ENCODE data around the gene METTL4. TPM values are rescaled to one million over a fixed set of nuclear protein-coding genes. Genes with fewer than 3 reads are reported as not detected.

METTL4 gene
- total and polyA plus RNA-seq, 2 of the 8 experiments (the other 6 are each of a cell fraction or from before 2014, with no cell fraction given), result 8.5 to 11.5 TPM

DNA sequence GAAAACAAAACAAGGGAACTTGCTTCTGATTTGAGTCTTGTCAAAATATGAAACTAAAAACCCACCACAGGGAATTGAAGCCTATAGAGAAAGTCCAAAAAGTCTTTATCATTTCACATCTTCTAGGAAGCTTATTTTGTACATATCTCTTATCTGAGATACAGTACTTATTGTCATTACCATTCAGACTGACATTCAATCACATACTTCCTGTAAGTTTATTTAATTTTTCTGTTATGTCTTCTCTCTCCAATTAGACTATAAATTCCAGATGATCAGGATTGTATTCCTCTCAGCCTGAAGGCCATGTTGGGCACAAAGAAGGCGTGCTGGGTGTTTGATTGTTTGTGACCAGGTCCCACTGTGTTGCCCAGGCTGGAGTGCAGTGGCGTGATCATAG is 59.2 kb downstream of the METTL4 start:
- TF ChIP-seq, protein P1, sequence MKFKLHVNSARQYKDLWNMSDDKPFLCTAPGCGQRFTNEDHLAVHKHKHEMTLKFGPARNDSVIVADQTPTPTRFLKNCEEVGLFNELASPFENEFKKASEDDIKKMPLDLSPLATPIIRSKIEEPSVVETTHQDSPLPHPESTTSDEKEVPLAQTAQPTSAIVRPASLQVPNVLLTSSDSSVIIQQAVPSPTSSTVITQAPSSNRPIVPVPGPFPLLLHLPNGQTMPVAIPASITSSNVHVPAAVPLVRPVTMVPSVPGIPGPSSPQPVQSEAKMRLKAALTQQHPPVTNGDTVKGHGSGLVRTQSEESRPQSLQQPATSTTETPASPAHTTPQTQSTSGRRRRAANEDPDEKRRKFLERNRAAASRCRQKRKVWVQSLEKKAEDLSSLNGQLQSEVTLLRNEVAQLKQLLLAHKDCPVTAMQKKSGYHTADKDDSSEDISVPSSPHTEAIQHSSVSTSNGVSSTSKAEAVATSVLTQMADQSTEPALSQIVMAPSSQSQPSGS (IDR thresholded peaks at IDR 0.05; ENCODE audit: low read length), result no peak
- TF ChIP-seq KDM5A (IDR thresholded peaks at IDR 0.05; ENCODE audit: low read length), result no peak
- no peak for TF ChIP-seq CREB1 (IDR thresholded peaks at IDR 0.05)
- TF ChIP-seq RFX5 (IDR thresholded peaks at IDR 0.05; ENCODE audit: borderline replicate concordance, low read depth, low read length), result no peak
- no peak for TF ChIP-seq EZH2 (IDR thresholded peaks at IDR 0.05; ENCODE audit: low read depth, low read length, severe bottlenecking)
- TF ChIP-seq, protein P2, sequence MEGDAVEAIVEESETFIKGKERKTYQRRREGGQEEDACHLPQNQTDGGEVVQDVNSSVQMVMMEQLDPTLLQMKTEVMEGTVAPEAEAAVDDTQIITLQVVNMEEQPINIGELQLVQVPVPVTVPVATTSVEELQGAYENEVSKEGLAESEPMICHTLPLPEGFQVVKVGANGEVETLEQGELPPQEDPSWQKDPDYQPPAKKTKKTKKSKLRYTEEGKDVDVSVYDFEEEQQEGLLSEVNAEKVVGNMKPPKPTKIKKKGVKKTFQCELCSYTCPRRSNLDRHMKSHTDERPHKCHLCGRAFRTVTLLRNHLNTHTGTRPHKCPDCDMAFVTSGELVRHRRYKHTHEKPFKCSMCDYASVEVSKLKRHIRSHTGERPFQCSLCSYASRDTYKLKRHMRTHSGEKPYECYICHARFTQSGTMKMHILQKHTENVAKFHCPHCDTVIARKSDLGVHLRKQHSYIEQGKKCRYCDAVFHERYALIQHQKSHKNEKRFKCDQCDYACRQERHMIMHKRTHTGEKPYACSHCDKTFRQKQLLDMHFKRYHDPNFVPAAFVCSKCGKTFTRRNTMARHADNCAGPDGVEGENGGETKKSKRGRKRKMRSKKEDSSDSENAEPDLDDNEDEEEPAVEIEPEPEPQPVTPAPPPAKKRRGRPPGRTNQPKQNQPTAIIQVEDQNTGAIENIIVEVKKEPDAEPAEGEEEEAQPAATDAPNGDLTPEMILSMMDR (IDR thresholded peaks at IDR 0.05; ENCODE audit: control extremely low read depth in 1 of 3, insufficient read depth in 1 of 3, low read depth in 1 of 3, low read length in 3 of 3), result no peak
- TF ChIP-seq RAD21 (IDR thresholded peaks at IDR 0.05 in 1 of 2, conservative IDR thresholded peaks at IDR 0.05 in 1 of 2; ENCODE audit: low read depth in 2 of 2, low read length in 2 of 2), result no peak
- no peak for TF ChIP-seq KDM1A (IDR thresholded peaks at IDR 0.05; ENCODE audit: borderline replicate concordance, low read length)
- no peak for TF ChIP-seq CBX8 (IDR thresholded peaks at IDR 0.05; ENCODE audit: borderline replicate concordance, low read depth, low read length)
- no peak for TF ChIP-seq SIX5 (IDR thresholded peaks at IDR 0.05; ENCODE audit: low read depth, low read length)
- H3K79me2 ChIP-seq (ENCODE audit: control insufficient read depth in 1 of 2, insufficient read depth in 2 of 2, low read length in 2 of 2), result no peaks in the 10 kb centered on the region
- no peak overlapping the region for H3K56ac ChIP-seq (replicated peaks; ENCODE audit: insufficient read length, low read depth, low read length)
- H3K23me2 ChIP-seq (ENCODE audit: low read depth, low read length), result no peaks in the 10 kb centered on the region
- no peaks in the 10 kb centered on the region for H3K9me3 ChIP-seq (ENCODE audit: insufficient read depth in 2 of 2, low read depth in 1 of 2, low read length in 1 of 2)
- 94% methylated on average over 2 of the region's 2 CpGs; no CpG with 5 or more reads in 1 of the 2 experiments for WGBS, 2 experiments (ENCODE audit: extremely low coverage in 1 of 2, insufficient coverage in 1 of 2, insufficient read length in 1 of 2, insufficient replicate concordance in 2 of 2, low coverage in 1 of 2, low lambda C conversion rate in 2 of 2, missing lambda C conversion rate in 1 of 2)
- H2BK15ac ChIP-seq (ENCODE audit: low read length), result no peak overlapping the region
- no peak overlapping the region for H2BK5ac ChIP-seq (ENCODE audit: low read depth, low read length)
- no peak overlapping the region for H3K4me3 ChIP-seq (ENCODE audit: extremely low read depth in 1 of 4, insufficient read depth in 2 of 4, low read depth in 3 of 4, low read length in 4 of 4)
- no peak overlapping the region for H3K14ac ChIP-seq (ENCODE audit: insufficient read length)
- FAIRE-seq (no peak), DNase-seq (ENCODE audit: low read depth in 1 of 2, low spot score in 2 of 2) (no peak)
- H3K4me1 ChIP-seq (replicated peaks in 1 of 4; ENCODE audit: control insufficient read depth in 3 of 4, insufficient read depth in 4 of 4, low read length in 3 of 4), result no peaks in the 10 kb centered on the region
- H3K36me3 ChIP-seq (ENCODE audit: control insufficient read depth in 2 of 4, insufficient read depth in 4 of 4, low read length in 3 of 4), result no peaks in the 10 kb centered on the region
- H3K4me2 ChIP-seq (ENCODE audit: insufficient read depth in 1 of 2, low read depth in 2 of 2, low read length in 2 of 2), result no peak overlapping the region
- H2BK120ac ChIP-seq (replicated peaks; ENCODE audit: low read depth, low read length), result no peak overlapping the region
- no peak overlapping the region for H2AK5ac ChIP-seq (ENCODE audit: low read depth, low read length)
- ChIA-PET CTCF (ENCODE audit: partially characterized antibody) (interaction anchor here (0.7 to 1.1 kb wide), 2 partner anchors 36 to 406 kb away, joined by 3 read pairs; no protein-coding TSS in a partner anchor), POLR2A (ENCODE audit: partially characterized antibody) (no interaction called here)
- no peak overlapping the region for H3K9ac ChIP-seq (replicated peaks in 1 of 4; ENCODE audit: extremely low read depth in 1 of 4, low read depth in 3 of 4, low read length in 3 of 4)
- no peak overlapping the region for H2AFZ ChIP-seq (ENCODE audit: low read length)
- H4K20me1 ChIP-seq (replicated peaks in 1 of 2; ENCODE audit: control insufficient read depth in 1 of 2, insufficient read depth in 2 of 2, low read length in 2 of 2), result no peaks in the 10 kb centered on the region
- H4K8ac ChIP-seq (ENCODE audit: extremely low read depth, insufficient read depth, low read length), result no peak overlapping the region
- H3K27me3 ChIP-seq (replicated peaks in 1 of 4; ENCODE audit: control insufficient read depth in 3 of 4, extremely low read depth in 1 of 4, insufficient read depth in 3 of 4, low read length in 3 of 4), result no peaks in the 10 kb centered on the region
- no peak overlapping the region for H2BK12ac ChIP-seq (ENCODE audit: low read depth, low read length)
- no peak overlapping the region for H4K5ac ChIP-seq (ENCODE audit: insufficient read length, low read depth, low read length)
- H3K18ac ChIP-seq (ENCODE audit: extremely low read depth, low read length), result no peak overlapping the region
- no peak overlapping the region for H4K91ac ChIP-seq (replicated peaks; ENCODE audit: insufficient read length, low read length)
- H2BK20ac ChIP-seq (ENCODE audit: low read length), result no peak overlapping the region
- H3K4ac ChIP-seq (replicated peaks; ENCODE audit: insufficient read length, low read depth, low read length), result no peak overlapping the region
- H3K27ac ChIP-seq (ENCODE audit: low read depth, low read length), result no peak overlapping the region
- no peak overlapping the region for H3K23ac ChIP-seq (ENCODE audit: insufficient read length)
- H3K79me1 ChIP-seq (ENCODE audit: low read depth, low read length), result no peaks in the 10 kb centered on the region

Data from H1 (cell line).